GM23248 (cell line): ENCODE results near the gene INTU. TPM values are rescaled to one million over a fixed set of nuclear protein-coding genes. Genes with fewer than 3 reads are reported as not detected.
A peak's percentile ranks its signal among the peaks of the same experiment; 100 is the strongest.
"Not testable (repeated sequence)": the region's sequence is repeated elsewhere in the genome, so short reads cannot be mapped to it uniquely, and the experiment has no call there.

Experiments
- DNase-seq: peaks from one replicate; pipeline ENCODE4 v3.0.0-alpha.2; 2015
- H2AFZ ChIP-seq: fragments of 200-600 bp; sonication (generic); 2 replicates; pipeline ENCODE4 v1.6.1; 2016; ENCODE audit warnings: antibody characterized with exemption
- H3F3A ChIP-seq: fragments of 200-600 bp; sonication (generic); 2 replicates; pipeline ENCODE4 v1.6.1; 2016; ENCODE audit warnings: mild to moderate bottlenecking, antibody characterized with exemption, mixed run types; ENCODE audit not compliant: insufficient read depth
- H3K27ac ChIP-seq: fragments of 200-600 bp; sonication (generic); 2 replicates; pipeline ENCODE4 v1.5.1; 2016; ENCODE audit warnings: mild to moderate bottlenecking
- H3K27me3 ChIP-seq: fragments of 200-600 bp; sonication (generic); replicated peaks from 2 replicates; pipeline ENCODE4 v1.6.1; 2016; ENCODE audit warnings: mild to moderate bottlenecking; ENCODE audit not compliant: insufficient read depth
- H3K36me3 ChIP-seq: fragments of 200-600 bp; sonication (generic); 2 replicates; pipeline ENCODE4 v1.6.1; 2016; ENCODE audit warnings: low read depth, mild to moderate bottlenecking
- H3K4me1 ChIP-seq: fragments of 200-600 bp; sonication (generic); 2 replicates; pipeline ENCODE4 v1.6.1; 2016; ENCODE audit warnings: mild to moderate bottlenecking; ENCODE audit not compliant: insufficient read depth
- H3K4me2 ChIP-seq: fragments of 200-600 bp; sonication (generic); one replicate; pipeline ENCODE4 v1.6.1; 2016; ENCODE audit warnings: mild to moderate bottlenecking; ENCODE audit not compliant: unreplicated experiment
- H3K4me3 ChIP-seq: fragments of 200-600 bp; sonication (generic); 2 replicates; pipeline ENCODE4 v1.5.1; 2016; ENCODE audit warnings: mild to moderate bottlenecking
- H3K79me2 ChIP-seq: fragments of 200-600 bp; sonication (generic); 2 replicates; pipeline ENCODE4 v1.6.1; 2016; ENCODE audit warnings: mild to moderate bottlenecking; ENCODE audit not compliant: insufficient read depth
- H3K9ac ChIP-seq: fragments of 200-600 bp; sonication (generic); 2 replicates; pipeline ENCODE4 v1.6.1; 2016; ENCODE audit warnings: mild to moderate bottlenecking
- H3K9me2 ChIP-seq: fragments of 200-600 bp; sonication (generic); 2 replicates; pipeline ENCODE4 v1.6.1; 2016; ENCODE audit warnings: mixed run types, mild to moderate bottlenecking, moderate library complexity; ENCODE audit not compliant: insufficient read depth
- H3K9me3 ChIP-seq: fragments of 200-600 bp; sonication (generic); one replicate; pipeline ENCODE4 v1.6.1; 2017; ENCODE audit warnings: low read depth
- H4K20me1 ChIP-seq: fragments of 200-600 bp; sonication (generic); 2 replicates; pipeline ENCODE4 v1.6.0; 2016; ENCODE audit not compliant: insufficient read depth
- EZH2 ChIP-seq: fragments of 200-600 bp; sonication (generic); IDR thresholded peaks from 2 replicates; pipeline ENCODE4 v1.6.1; 2018; ENCODE audit warnings: antibody characterized with exemption, mild to moderate bottlenecking; ENCODE audit not compliant: insufficient read depth, poor library complexity, severe bottlenecking
- EZH2phosphoT487 ChIP-seq: fragments of 200-600 bp; sonication (generic); IDR thresholded peaks from 2 replicates; pipeline ENCODE4 v1.6.1; 2018; ENCODE audit warnings: antibody characterized with exemption, moderate library complexity, mild to moderate bottlenecking, low read depth; ENCODE audit not compliant: insufficient read depth
- WGBS, 2 experiments: methylation state at CpG; one replicate each; pipeline ENCODE4 v1.1.6; 2015 to 2017; ENCODE audit warnings: low lambda C conversion rate in 2 of 2, low coverage in 1 of 2; ENCODE audit errors: missing lambda C conversion rate in 2 of 2; 5-methylcytosine and 5-hydroxymethylcytosine counted together
- in situ Hi-C: fragments of 300-500 bp; cut with MboI; formaldehyde crosslinking; loops from 2 replicates; pipeline ENCODE4 v1.15.0; 2020
- polyA plus RNA-seq: library from polyadenylated mRNA; unstranded; fragments of >200 nt; fragmentation: Nextera tagmentation; extraction: Ambion mirVana; gene quantifications from 2 replicates; pipeline ENCODE4 v1.2.1, GENCODE V29; 2016
- total RNA-seq: library from RNA; depleted of rRNA; stranded (reverse); fragments of >200 nt; shearing (Covaris generic); gene quantifications from 2 replicates; pipeline ENCODE4 v1.2.3, GENCODE V29; 2014

INTU gene
- total and polyA plus RNA-seq, 2 experiments from 2014 or later = 2.3 to 5.2 TPM

DNA sequence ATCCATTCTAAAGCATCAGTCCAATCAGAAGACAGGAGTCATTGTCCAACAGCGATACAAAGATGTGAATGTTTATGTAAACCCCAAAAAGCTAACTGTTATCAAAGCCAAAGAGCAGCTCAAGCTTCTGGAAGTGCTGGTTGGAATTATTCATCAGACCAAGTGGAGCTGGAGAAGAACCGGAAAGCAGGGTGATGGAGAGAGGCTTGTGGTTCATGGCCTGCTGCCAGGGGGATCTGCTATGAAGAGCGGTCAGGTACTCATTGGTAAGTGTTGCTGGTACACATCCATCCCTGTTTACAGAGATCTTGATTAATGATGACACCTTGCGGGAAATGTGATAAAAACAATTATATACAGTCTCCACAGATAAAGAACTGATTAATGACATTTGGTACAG is 11.0 kb downstream of the INTU start:
- no peak overlapping the region for H3K4me3 ChIP-seq
- no peaks in the 10 kb centered on the region for H3K27me3 ChIP-seq
- H3F3A ChIP-seq = no peaks in the 10 kb centered on the region
- H3K79me2 ChIP-seq = no peaks in the 10 kb centered on the region
- WGBS, 2 experiments = 98 to 99% methylated on average over 4 of the region's 4 CpGs
- peaks cover 17% of the 10 kb centered on the region for H3K4me1 ChIP-seq
- peaks cover 2% of the 10 kb centered on the region; the same call in 1 of the 2 replicates for H3K36me3 ChIP-seq
- H4K20me1 ChIP-seq = no peaks in the 10 kb centered on the region
- H3K9me2 ChIP-seq = no peaks in the 10 kb centered on the region
- H3K4me2 ChIP-seq = no peak overlapping the region
- H2AFZ ChIP-seq = no peak overlapping the region
- H3K9me3 ChIP-seq = no peaks in the 10 kb centered on the region
- in situ Hi-C loops = no loop called here
- H3K9ac ChIP-seq = no peak overlapping the region
- no peak for TF ChIP-seq EZH2phosphoT487
- TF ChIP-seq EZH2 = no peak
- H3K27ac ChIP-seq = no peak overlapping the region
- no peak for DNase-seq

DNA sequence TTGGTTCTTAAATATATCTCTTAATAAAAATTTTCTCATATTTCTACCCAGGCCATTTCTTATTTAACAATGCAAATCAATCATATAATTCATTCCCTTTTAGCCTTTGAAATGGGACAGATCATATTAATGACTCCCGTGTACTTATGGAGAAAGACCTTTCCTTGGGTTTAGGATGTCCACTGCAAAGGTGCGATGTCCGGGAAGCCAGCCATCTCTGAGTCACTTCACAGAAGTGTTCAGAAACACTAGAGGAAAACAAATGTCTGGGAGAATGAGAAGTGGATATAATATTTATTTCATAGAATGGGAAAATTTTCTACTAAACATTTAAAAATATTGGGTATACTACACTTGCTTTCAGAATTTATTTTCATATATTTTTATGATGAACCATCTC is 15.3 kb downstream of the INTU start:
- no peak for TF ChIP-seq EZH2
- TF ChIP-seq EZH2phosphoT487 = no peak
- Histone ChIP-seq H4K20me1 (no peaks in the 10 kb centered on the region), H3K4me2 (no peak overlapping the region), H3K4me3 (no peak overlapping the region), H3K79me2 (no peaks in the 10 kb centered on the region), H3K4me1 (no peaks in the 10 kb centered on the region), H3K9me2 (no peaks in the 10 kb centered on the region), H3K27ac (no peak overlapping the region), H3K36me3 (peaks cover 2% of the 10 kb centered on the region; the same call in 1 of the 2 replicates), H3K9me3 (no peaks in the 10 kb centered on the region), H2AFZ (no peak overlapping the region), H3F3A (no peaks in the 10 kb centered on the region), H3K9ac (no peak overlapping the region), H3K27me3 (no peaks in the 10 kb centered on the region)
- peak; percentile 9 for DNase-seq
- WGBS, 2 experiments = 94 to 96% methylated on average over 3 of the region's 3 CpGs
- in situ Hi-C loops = no loop called here

GRCh38 chr4:127655590-127655989 is 22.8 kb downstream of the INTU start:
- H2AFZ ChIP-seq, H3K4me3 ChIP-seq, in situ Hi-C loops, DNase-seq, H3K79me2 ChIP-seq, H3K9ac ChIP-seq, H3K27ac ChIP-seq, H4K20me1 ChIP-seq, H3K4me1 ChIP-seq, H3K9me2 ChIP-seq, H3F3A ChIP-seq, H3K4me2 ChIP-seq, H3K36me3 ChIP-seq, H3K27me3 ChIP-seq, H3K9me3 ChIP-seq: not testable (repeated sequence)
- 76 to 92% methylated on average over 4 to 16 of the region's 17 CpGs for WGBS, 2 experiments

DNA sequence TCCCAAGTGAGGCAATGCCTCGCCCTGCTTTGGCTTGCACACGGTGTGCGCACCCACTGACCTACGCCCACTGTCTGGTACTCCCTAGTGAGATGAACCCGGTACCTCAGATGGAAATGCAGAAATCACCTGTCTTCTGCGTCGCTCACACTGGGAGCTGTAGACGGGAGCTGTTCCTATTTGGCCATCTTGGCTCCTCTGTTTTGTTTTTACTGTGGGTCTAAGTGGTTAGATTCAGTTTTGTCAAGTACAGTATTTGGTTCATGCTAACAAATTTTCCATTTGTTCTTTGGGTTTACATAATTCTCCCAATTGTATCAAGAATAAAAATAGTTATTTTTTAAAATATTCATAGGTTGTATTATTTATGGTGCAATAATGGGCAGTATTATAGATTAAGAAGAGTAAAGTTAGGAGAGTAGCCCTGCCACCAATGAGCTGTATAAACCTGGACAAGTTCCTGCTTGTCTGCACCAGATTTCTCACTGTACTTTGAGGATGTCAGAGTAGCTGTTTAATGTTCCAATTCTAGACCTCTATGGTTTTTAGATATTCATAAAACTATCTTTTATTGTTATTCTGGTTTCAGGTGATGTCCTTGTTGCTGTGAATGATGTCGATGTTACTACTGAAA is 23.4 kb downstream of the INTU start:
- H3K4me3 ChIP-seq = no peak overlapping the region
- no peaks in the 10 kb centered on the region for H3K4me1 ChIP-seq
- 86 to 93% methylated on average over 9 of the region's 9 CpGs for WGBS, 2 experiments
- no peak overlapping the region for H2AFZ ChIP-seq
- no peaks in the 10 kb centered on the region for H3K36me3 ChIP-seq
- H3K79me2 ChIP-seq = no peaks in the 10 kb centered on the region
- H3K9ac ChIP-seq = no peak overlapping the region
- no peaks in the 10 kb centered on the region for H4K20me1 ChIP-seq
- no peaks in the 10 kb centered on the region for H3F3A ChIP-seq
- no peak overlapping the region for H3K27ac ChIP-seq
- TF ChIP-seq EZH2phosphoT487 (no peak), EZH2 (no peak)
- DNase-seq = no peak
- no peaks in the 10 kb centered on the region for H3K9me2 ChIP-seq
- no peaks in the 10 kb centered on the region for H3K9me3 ChIP-seq
- in situ Hi-C loops = no loop called here
- H3K4me2 ChIP-seq = no peak overlapping the region
- H3K27me3 ChIP-seq = no peaks in the 10 kb centered on the region
